Measurements from ENCODE around the gene MSL1.

DNA sequence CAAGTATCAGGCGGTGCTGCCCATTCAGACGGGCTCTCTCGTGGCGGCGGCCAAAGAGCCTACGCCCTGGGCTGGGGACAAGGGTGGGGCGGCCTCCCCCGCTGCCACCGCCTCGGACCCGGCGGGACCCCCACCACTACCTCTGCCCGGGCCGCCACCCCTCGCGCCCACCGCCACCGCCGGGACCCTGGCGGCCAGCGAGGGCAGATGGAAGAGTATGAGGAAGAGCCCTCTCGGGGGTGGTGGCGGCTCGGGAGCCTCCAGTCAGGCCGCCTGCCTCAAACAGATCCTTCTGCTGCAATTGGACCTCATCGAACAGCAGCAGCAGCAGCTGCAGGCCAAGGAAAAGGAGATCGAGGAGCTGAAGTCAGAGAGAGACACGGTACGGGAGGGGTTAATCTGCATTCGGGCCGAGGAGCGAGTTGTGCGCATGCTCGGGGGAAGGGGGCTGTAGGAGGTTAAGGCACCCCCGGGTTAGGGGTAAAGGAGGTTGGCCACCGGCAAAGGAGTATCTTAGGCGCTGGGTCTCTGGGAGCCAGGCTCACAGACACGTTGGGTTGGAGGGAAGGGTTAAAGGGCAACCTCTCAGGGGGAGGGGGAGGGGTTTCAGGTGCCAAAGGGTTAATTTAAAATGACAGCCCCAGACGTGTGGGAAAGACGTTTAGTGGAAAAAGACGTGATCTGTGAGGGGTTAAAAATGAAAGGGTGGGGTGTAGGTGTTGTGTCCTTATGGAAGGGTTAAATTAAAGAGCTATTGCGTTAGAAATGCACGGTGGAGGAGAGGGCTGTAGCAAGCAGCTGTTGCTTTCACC, 1.4 kb downstream of the MSL1 start:
- TF ChIP-seq POLR2AphosphoS5 (IDR thresholded peaks at IDR 0.05; ENCODE audit: low read depth, low read length) (no peak), POLR2A (IDR thresholded peaks at IDR 0.05; ENCODE audit: low read depth, low read length) (peak; percentile 37), TAF1 (IDR thresholded peaks at IDR 0.05; ENCODE audit: borderline replicate concordance, low read depth, low read length) (no peak)
